H1 (cell line): ENCODE results near the gene ADAD1. TPM values are rescaled to one million over a fixed set of nuclear protein-coding genes. Genes with fewer than 3 reads are reported as not detected.

Experiments
- CTCF ChIA-PET: fragments of 300-600 bp; sonication (Branson Sonifier 250); formaldehyde crosslinking; loops from one replicate; lab custom pipeline; 2021; ENCODE audit not compliant: partially characterized antibody; lab: Charles Lee
- POLR2A ChIA-PET: fragments of 300-600 bp; sonication (Branson Sonifier 250); formaldehyde crosslinking; loops from one replicate; lab custom pipeline; 2021; ENCODE audit warnings: inconsistent platforms; ENCODE audit not compliant: partially characterized antibody; lab: Charles Lee
- DNase-seq, 2 experiments: peaks; one replicate each; pipeline versions ENCODE4 v3.0.0 to v3.0.0-alpha.2; 2010 to 2022; ENCODE audit warnings: low spot score in 2 of 2, low read depth in 1 of 2, mixed read lengths in 1 of 2
- FAIRE-seq: peaks from 2 replicates; lab custom pipeline; 2011; peaks lifted over from hg19 to GRCh38; lab: Jason Lieb, UNC
- H2AFZ ChIP-seq: 2 replicates; pipeline ENCODE4 v1.8.1; 2012; ENCODE audit warnings: low read length, inconsistent platforms
- H2AK5ac ChIP-seq: 2 replicates; pipeline ENCODE4 v1.6.1; 2013; ENCODE audit warnings: low read depth, low read length
- H2BK120ac ChIP-seq: replicated peaks from 2 replicates; pipeline ENCODE3; 2013; ENCODE audit warnings: low read depth, low read length, inconsistent platforms
- H2BK12ac ChIP-seq: 2 replicates; pipeline ENCODE4 v1.6.1; 2013; ENCODE audit warnings: low read depth, low read length
- H2BK15ac ChIP-seq: 2 replicates; pipeline ENCODE4 v1.6.1; 2013; ENCODE audit warnings: low read length
- H2BK20ac ChIP-seq: 2 replicates; pipeline ENCODE4 v1.6.1; 2013; ENCODE audit warnings: low read length
- H2BK5ac ChIP-seq: 2 replicates; pipeline ENCODE4 v1.6.1; 2013; ENCODE audit warnings: low read depth, low read length
- H3K14ac ChIP-seq: 2 replicates; pipeline ENCODE4 v1.6.1; 2013; ENCODE audit warnings: inconsistent platforms; ENCODE audit not compliant: insufficient read length
- H3K18ac ChIP-seq: 2 replicates; pipeline ENCODE4 v1.6.1; 2013; ENCODE audit warnings: low read length; ENCODE audit errors: extremely low read depth
- H3K23ac ChIP-seq: 2 replicates; pipeline ENCODE4 v1.6.1; 2013; ENCODE audit warnings: inconsistent platforms; ENCODE audit not compliant: insufficient read length
- H3K23me2 ChIP-seq: 2 replicates; pipeline ENCODE4 v1.6.1; 2013; ENCODE audit warnings: low read depth, low read length
- H3K27ac ChIP-seq: 2 replicates; pipeline ENCODE4 v1.6.1; 2011; ENCODE audit warnings: low read depth, low read length, inconsistent platforms
- H3K27me3 ChIP-seq, 4 experiments: replicated peaks in 1 of 4; 1 replicate in 1 of 4; 2 replicates in 3 of 4; pipeline versions ENCODE4 v1.6.1 to v1.8.1; 2011 to 2013; ENCODE audit warnings: low read length in 3 of 4, mild to moderate bottlenecking in 3 of 4, inconsistent platforms in 2 of 4, mixed read lengths in 2 of 4, moderate library complexity in 1 of 4; ENCODE audit not compliant: control insufficient read depth in 3 of 4, insufficient read depth in 3 of 4; ENCODE audit errors: extremely low read depth in 1 of 4
- H3K36me3 ChIP-seq, 4 experiments: 2 replicates each; pipeline versions ENCODE4 v1.6.1 to v1.8.1; 2011 to 2013; ENCODE audit warnings: mild to moderate bottlenecking in 4 of 4, low read length in 3 of 4, moderate library complexity in 2 of 4, control low read depth in 1 of 4, inconsistent platforms in 1 of 4; ENCODE audit not compliant: insufficient read depth in 4 of 4, control insufficient read depth in 2 of 4
- H3K4ac ChIP-seq: replicated peaks from 2 replicates; pipeline ENCODE3; 2013; ENCODE audit warnings: low read length, low read depth, mixed read lengths, inconsistent platforms; ENCODE audit not compliant: insufficient read length
- H3K4me1 ChIP-seq, 4 experiments: replicated peaks in 1 of 4; 1 replicate in 1 of 4; 2 replicates in 3 of 4; pipeline versions ENCODE4 v1.6.1 to v1.8.1; 2011 to 2013; ENCODE audit warnings: low read length in 3 of 4, inconsistent platforms in 2 of 4, mixed read lengths in 1 of 4; ENCODE audit not compliant: insufficient read depth in 4 of 4, control insufficient read depth in 3 of 4
- H3K4me2 ChIP-seq, 2 experiments: 2 replicates each; pipeline versions ENCODE4 v1.6.1 to v1.8.1; 2011 to 2013; ENCODE audit warnings: low read depth in 2 of 2, low read length in 2 of 2, control low read depth in 1 of 2, inconsistent platforms in 1 of 2, mild to moderate bottlenecking in 1 of 2; ENCODE audit not compliant: insufficient read depth in 1 of 2
- H3K4me3 ChIP-seq, 4 experiments: fragments of 200-600, 300-600 bp in 1 of 4; sonication (generic), shearing (Covaris generic), sonication (Bioruptor Twin) in 1 of 4; 2 replicates each; pipeline versions ENCODE4 v1.5.1 to v1.8.1; 2011 to 2016; ENCODE audit warnings: low read length in 4 of 4, low read depth in 3 of 4, control low read depth in 2 of 4, inconsistent platforms in 2 of 4, mild to moderate bottlenecking in 2 of 4, mixed read lengths in 1 of 4, moderate library complexity in 1 of 4; ENCODE audit not compliant: insufficient read depth in 2 of 4; ENCODE audit errors: extremely low read depth in 1 of 4
- H3K56ac ChIP-seq: replicated peaks from 2 replicates; pipeline ENCODE3; 2013; ENCODE audit warnings: low read depth, mild to moderate bottlenecking, mixed read lengths, low read length, inconsistent platforms; ENCODE audit not compliant: insufficient read length
- H3K79me1 ChIP-seq: 2 replicates; pipeline ENCODE4 v1.6.1; 2013; ENCODE audit warnings: low read depth, low read length, control low read depth
- H3K79me2 ChIP-seq, 2 experiments: 2 replicates each; pipeline versions ENCODE4 v1.6.1 to v1.8.1; 2012 to 2013; ENCODE audit warnings: low read length in 2 of 2, mild to moderate bottlenecking in 2 of 2, inconsistent platforms in 1 of 2; ENCODE audit not compliant: insufficient read depth in 2 of 2, control insufficient read depth in 1 of 2
- H3K9ac ChIP-seq, 4 experiments: replicated peaks in 1 of 4; 1 replicate in 1 of 4; 2 replicates in 3 of 4; pipeline versions ENCODE4 v1.6.1 to v1.8.1; 2011 to 2013; ENCODE audit warnings: low read depth in 3 of 4, low read length in 3 of 4, control low read depth in 2 of 4, mild to moderate bottlenecking in 2 of 4, moderate library complexity in 2 of 4, inconsistent platforms in 1 of 4; ENCODE audit errors: extremely low read depth in 1 of 4
- H3K9me3 ChIP-seq, 2 experiments: 2 replicates each; pipeline versions ENCODE4 v1.6.1 to v1.8.1; 2012 to 2013; ENCODE audit warnings: mild to moderate bottlenecking in 2 of 2, moderate library complexity in 2 of 2, control low read depth in 1 of 2, inconsistent platforms in 1 of 2, low read depth in 1 of 2, low read length in 1 of 2, mixed read lengths in 1 of 2; ENCODE audit not compliant: insufficient read depth in 2 of 2
- H4K20me1 ChIP-seq, 2 experiments: replicated peaks in 1 of 2; 2 replicates each; pipeline versions ENCODE3 to v1.8.1; 2011 to 2013; ENCODE audit warnings: inconsistent platforms in 2 of 2, low read length in 2 of 2, mild to moderate bottlenecking in 1 of 2; ENCODE audit not compliant: insufficient read depth in 2 of 2, control insufficient read depth in 1 of 2
- H4K5ac ChIP-seq: 2 replicates; pipeline ENCODE4 v1.6.1; 2013; ENCODE audit warnings: low read length, low read depth, mixed read lengths, inconsistent platforms; ENCODE audit not compliant: insufficient read length
- H4K8ac ChIP-seq: 2 replicates; pipeline ENCODE4 v1.8.0; 2013; ENCODE audit warnings: mild to moderate bottlenecking, moderate library complexity, low read length, inconsistent platforms; ENCODE audit not compliant: insufficient read depth; ENCODE audit errors: extremely low read depth
- H4K91ac ChIP-seq: replicated peaks from 2 replicates; pipeline ENCODE3; 2013; ENCODE audit warnings: low read length, mixed read lengths, inconsistent platforms; ENCODE audit not compliant: insufficient read length
- CBX5 ChIP-seq: fragments of 300-800, 300-1000 bp; sonication (generic); IDR thresholded peaks from 2 replicates; pipeline ENCODE4 v1.7.1; 2016; ENCODE audit warnings: antibody characterized with exemption, low read length, low read depth
- CBX8 ChIP-seq: fragments of 300-800, 300-1000 bp; sonication (generic); IDR thresholded peaks from 2 replicates; pipeline ENCODE4 v1.7.1; 2016; ENCODE audit warnings: low read depth, low read length, borderline replicate concordance
- CEBPB ChIP-seq: IDR thresholded peaks from 2 replicates; pipeline ENCODE4 v1.6.1; 2012; ENCODE audit warnings: low read depth, low read length
- CHD1 ChIP-seq: IDR thresholded peaks from 2 replicates; pipeline ENCODE4 v1.6.1; 2012; ENCODE audit warnings: low read depth, low read length, improper control_type of control experiment
- E2F6 ChIP-seq: IDR thresholded peaks from 2 replicates; pipeline ENCODE4 v1.6.1; 2012; ENCODE audit warnings: inconsistent platforms
- GTF2F1 ChIP-seq: IDR thresholded peaks from 2 replicates; pipeline ENCODE4 v1.6.1; 2012; ENCODE audit warnings: low read depth, low read length, improper control_type of control experiment, borderline replicate concordance
- HDAC6 ChIP-seq: IDR thresholded peaks from one replicate; pipeline ENCODE4 v1.7.1; 2012; ENCODE audit warnings: low read depth, mild to moderate bottlenecking, inconsistent platforms, low read length, moderate library complexity
- KDM5A ChIP-seq: fragments of 200-600 bp; IDR thresholded peaks from 2 replicates; pipeline ENCODE4 v1.7.1; 2012; ENCODE audit warnings: mild to moderate bottlenecking, low read length, inconsistent platforms, mixed read lengths
- POLR2AphosphoS5 ChIP-seq: IDR thresholded peaks from 2 replicates; pipeline ENCODE4 v1.6.1; 2011; ENCODE audit warnings: low read depth, low read length
- SAP30 ChIP-seq: fragments of 300-600 bp; sonication (generic); IDR thresholded peaks from 2 replicates; pipeline ENCODE4 v1.7.1; 2012; ENCODE audit warnings: low read length, moderate library complexity, mild to moderate bottlenecking, inconsistent platforms; ENCODE audit not compliant: insufficient read depth, insufficient replicate concordance
- SP4 ChIP-seq: IDR thresholded peaks from 2 replicates; pipeline ENCODE4 v1.6.1; 2012; ENCODE audit warnings: low read length, inconsistent platforms
- TAF1 ChIP-seq: IDR thresholded peaks from 2 replicates; pipeline ENCODE4 v1.6.1; 2011; ENCODE audit warnings: mild to moderate bottlenecking, low read depth, low read length
- TEAD4 ChIP-seq: IDR thresholded peaks from 2 replicates; pipeline ENCODE4 v1.6.1; 2012; ENCODE audit warnings: low read depth, low read length, inconsistent platforms, mixed read lengths
- WGBS, 2 experiments: shearing (Covaris generic) in 1 of 2; methylation state at CpG; one replicate each; pipeline versions ENCODE4 v1.1.6 to v1.1.7; 2013 to 2015; ENCODE audit warnings: low lambda C conversion rate in 2 of 2, mixed read lengths in 2 of 2, inconsistent platforms in 1 of 2, low coverage in 1 of 2, missing lambda C conversion rate in 1 of 2; ENCODE audit not compliant: insufficient replicate concordance in 2 of 2, insufficient coverage in 1 of 2, insufficient read length in 1 of 2; ENCODE audit errors: extremely low coverage in 1 of 2, missing lambda C conversion rate in 1 of 2; 5-methylcytosine and 5-hydroxymethylcytosine counted together
- polyA plus RNA-seq, 7 experiments: library from polyadenylated mRNA; depleted of rRNA in 3 of 7; stranded (reverse) in 5 of 7; unstranded in 2 of 7; fragments of >200 nt in 5 of 7; fragments of 200-250 nt in 2 of 7; gene quantifications; 1 replicate in 5 of 7; 2 replicates in 1 of 7; 4 replicates in 1 of 7; pipeline versions ENCODE4 v1.2.1 to v1.2.3, GENCODE V29; 2011 to 2013; ENCODE audit warnings: missing spikeins in 2 of 7, mixed read lengths in 2 of 7
- total RNA-seq: library from RNA; stranded (reverse); fragmentation: NEBNext Ultra II Directional; extraction: Animal tissue kit (Norgen Biotek cat#: 25700); gene quantifications from 2 replicates; pipeline ENCODE4 v1.2.1, GENCODE V29; 2021
- TF ChIP-seq, protein P1 (sequence below): IDR thresholded peaks from 2 replicates; pipeline ENCODE4 v1.6.1; 2012; ENCODE audit warnings: low read length, inconsistent platforms

Gene ADAD1
- total and polyA plus RNA-seq, 2 of the 8 experiments (the other 6 are each of a cell fraction or from before 2014, with no cell fraction given), result not detected

DNA sequence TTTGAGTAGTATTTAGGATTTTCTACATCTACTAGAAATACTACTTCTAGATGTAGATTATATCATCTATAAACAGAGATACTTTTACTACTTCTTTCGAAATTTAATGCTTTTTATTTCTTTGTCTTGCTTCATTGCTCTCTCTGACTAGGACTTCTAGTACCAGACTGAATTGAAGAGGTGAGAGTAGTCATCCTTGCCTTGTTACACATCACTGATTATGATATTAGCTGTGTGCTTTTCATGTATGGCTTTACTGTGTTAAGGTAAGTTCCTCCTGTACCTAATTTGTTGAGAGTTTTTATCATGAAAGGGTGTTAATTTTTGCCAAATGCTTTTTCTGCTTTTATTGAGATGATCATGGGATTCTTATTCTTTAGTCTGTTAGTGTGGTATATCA lies 97.3 kb downstream of the ADAD1 start:
- no peak overlapping the region for H2AK5ac ChIP-seq
- H3K14ac ChIP-seq, result no peak overlapping the region
- H3K23me2 ChIP-seq, result no peaks in the 10 kb centered on the region
- no peaks in the 10 kb centered on the region for H3K79me1 ChIP-seq
- no peaks in the 10 kb centered on the region for H3K27me3 ChIP-seq
- no peak overlapping the region for H2BK20ac ChIP-seq
- H3K23ac ChIP-seq, result no peak overlapping the region
- H4K8ac ChIP-seq, result no peak overlapping the region
- no peak for FAIRE-seq
- H3K27ac ChIP-seq, result no peak overlapping the region
- H3K9me3 ChIP-seq, result no peaks in the 10 kb centered on the region
- no peak overlapping the region for H4K5ac ChIP-seq
- H3K18ac ChIP-seq, result no peak overlapping the region
- H3K4me2 ChIP-seq, result no peak overlapping the region
- CTCF ChIA-PET, result no interaction called here
- DNase-seq, result no peak
- no peaks in the 10 kb centered on the region for H3K79me2 ChIP-seq
- POLR2A ChIA-PET, result no interaction called here
- no peak overlapping the region for H3K9ac ChIP-seq
- H2BK12ac ChIP-seq, result no peak overlapping the region
- 80% methylated on average over 1 of the region's 1 CpG; no CpG with 5 or more reads in 1 of the 2 experiments for WGBS, 2 experiments
- no peak overlapping the region for H2BK120ac ChIP-seq
- H4K91ac ChIP-seq, result no peak overlapping the region
- no peak overlapping the region for H3K4me3 ChIP-seq
- no peaks in the 10 kb centered on the region for H3K36me3 ChIP-seq
- H4K20me1 ChIP-seq, result no peaks in the 10 kb centered on the region
- no peak overlapping the region for H2BK15ac ChIP-seq
- H3K4me1 ChIP-seq, result no peaks in the 10 kb centered on the region
- no peak overlapping the region for H3K56ac ChIP-seq
- H2BK5ac ChIP-seq, result no peak overlapping the region
- H3K4ac ChIP-seq, result no peak overlapping the region
- no peak overlapping the region for H2AFZ ChIP-seq
- TF ChIP-seq GTF2F1 (no peak), CBX5 (no peak), SAP30 (no peak), TAF1 (no peak), CEBPB (no peak), E2F6 (no peak), HDAC6 (no peak), SP4 (no peak), CBX8 (no peak), KDM5A (no peak), CHD1 (no peak), POLR2AphosphoS5 (no peak), TEAD4 (no peak)
- TF ChIP-seq, protein P1, sequence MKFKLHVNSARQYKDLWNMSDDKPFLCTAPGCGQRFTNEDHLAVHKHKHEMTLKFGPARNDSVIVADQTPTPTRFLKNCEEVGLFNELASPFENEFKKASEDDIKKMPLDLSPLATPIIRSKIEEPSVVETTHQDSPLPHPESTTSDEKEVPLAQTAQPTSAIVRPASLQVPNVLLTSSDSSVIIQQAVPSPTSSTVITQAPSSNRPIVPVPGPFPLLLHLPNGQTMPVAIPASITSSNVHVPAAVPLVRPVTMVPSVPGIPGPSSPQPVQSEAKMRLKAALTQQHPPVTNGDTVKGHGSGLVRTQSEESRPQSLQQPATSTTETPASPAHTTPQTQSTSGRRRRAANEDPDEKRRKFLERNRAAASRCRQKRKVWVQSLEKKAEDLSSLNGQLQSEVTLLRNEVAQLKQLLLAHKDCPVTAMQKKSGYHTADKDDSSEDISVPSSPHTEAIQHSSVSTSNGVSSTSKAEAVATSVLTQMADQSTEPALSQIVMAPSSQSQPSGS, result no peak
